NB4 (cell line): ENCODE measurements around the gene PRR7.

Experiments used
- CTCF ChIP-seq: IDR thresholded peaks from one replicate; pipeline ENCODE4 v1.5.1; 2012; ENCODE audit warnings: low read depth, low read length
- MAX ChIP-seq: IDR thresholded peaks from 2 replicates; pipeline ENCODE4 v1.6.1; 2011; ENCODE audit warnings: low read depth, low read length

- TF ChIP-seq CTCF: no peak
- TF ChIP-seq MAX: no peak
Observed at GRCh38 chr5:177421062-177421798, 25.4 kb upstream of the PRR7 start.
